Mammary epithelial cell (primary cell): ENCODE results near the gene RPL27A.

Experiments used
- CTCF ChIP-seq, 2 donors: IDR thresholded peaks in 1 of 2; conservative IDR thresholded peaks in 1 of 2; 2 replicates each; pipeline ENCODE4 v1.5.1; 2011 to 2012; ENCODE audit warnings: inconsistent platforms in 2 of 2, low read length in 2 of 2, mild to moderate bottlenecking in 2 of 2, control low read depth in 1 of 2, low read depth in 1 of 2; ENCODE audit not compliant: insufficient read depth in 1 of 2; ENCODE audit errors: extremely low read depth in 1 of 2
- EZH2 ChIP-seq: IDR thresholded peaks from 2 replicates; pipeline ENCODE4 v1.6.1; 2012; ENCODE audit warnings: low read length, inconsistent platforms, borderline replicate concordance

- TF ChIP-seq EZH2 (no peak), CTCF (conservative IDR thresholded peaks at IDR 0.05 in 1 of 2, IDR thresholded peaks at IDR 0.05 in 1 of 2; ENCODE audit: extremely low read depth in 1 of 2, insufficient read depth in 1 of 2, low read depth in 1 of 2, low read length in 2 of 2) (no peak)
Measured at GRCh38 chr11:8693010-8693551, 10.5 kb downstream of the RPL27A start.
